ENCODE results near the gene GPR153. TPM values are rescaled to one million over a fixed set of nuclear protein-coding genes. Genes with fewer than 3 reads are reported as not detected.
"Not testable (repeated sequence)": the region's sequence is repeated elsewhere in the genome, so short reads cannot be mapped to it uniquely, and the experiment has no call there.

The GPR153 gene
- total RNA-seq, 1 donor from 2014 or later, result 6.5 TPM

DNA sequence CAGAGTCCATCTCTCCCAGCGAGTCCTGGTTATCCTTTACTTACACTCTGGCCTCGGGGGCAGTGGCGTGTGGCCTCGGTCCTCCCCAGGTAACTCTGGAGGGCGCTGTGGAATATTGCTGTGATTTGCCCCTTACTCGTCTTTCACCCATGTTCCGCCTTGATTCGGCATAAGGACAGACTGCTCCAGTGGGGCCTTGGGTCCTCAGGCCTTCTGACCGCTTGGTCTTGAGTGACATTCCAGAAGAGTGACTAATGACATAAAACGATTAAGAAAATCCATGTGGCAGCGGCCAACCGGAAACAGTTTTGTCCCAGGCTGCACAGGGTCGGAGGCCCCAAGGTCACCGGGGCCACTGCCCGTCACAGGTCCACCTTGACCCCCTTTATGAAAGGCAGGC lies 36.2 kb downstream of the GPR153 start:
- no peak for DNase-seq (ENCODE audit: low spot score, unreplicated experiment)
- no peaks in the 10 kb centered on the region for H3K4me1 Mint-ChIP-seq (ENCODE audit: low read depth)
- TF ChIP-seq, protein P1, sequence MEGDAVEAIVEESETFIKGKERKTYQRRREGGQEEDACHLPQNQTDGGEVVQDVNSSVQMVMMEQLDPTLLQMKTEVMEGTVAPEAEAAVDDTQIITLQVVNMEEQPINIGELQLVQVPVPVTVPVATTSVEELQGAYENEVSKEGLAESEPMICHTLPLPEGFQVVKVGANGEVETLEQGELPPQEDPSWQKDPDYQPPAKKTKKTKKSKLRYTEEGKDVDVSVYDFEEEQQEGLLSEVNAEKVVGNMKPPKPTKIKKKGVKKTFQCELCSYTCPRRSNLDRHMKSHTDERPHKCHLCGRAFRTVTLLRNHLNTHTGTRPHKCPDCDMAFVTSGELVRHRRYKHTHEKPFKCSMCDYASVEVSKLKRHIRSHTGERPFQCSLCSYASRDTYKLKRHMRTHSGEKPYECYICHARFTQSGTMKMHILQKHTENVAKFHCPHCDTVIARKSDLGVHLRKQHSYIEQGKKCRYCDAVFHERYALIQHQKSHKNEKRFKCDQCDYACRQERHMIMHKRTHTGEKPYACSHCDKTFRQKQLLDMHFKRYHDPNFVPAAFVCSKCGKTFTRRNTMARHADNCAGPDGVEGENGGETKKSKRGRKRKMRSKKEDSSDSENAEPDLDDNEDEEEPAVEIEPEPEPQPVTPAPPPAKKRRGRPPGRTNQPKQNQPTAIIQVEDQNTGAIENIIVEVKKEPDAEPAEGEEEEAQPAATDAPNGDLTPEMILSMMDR (IDR thresholded peaks at IDR 0.05; ENCODE audit: unreplicated experiment), result no peak
- H3K9me3 Mint-ChIP-seq (ENCODE audit: low read depth), result no peaks in the 10 kb centered on the region
- peaks cover 25% of the 10 kb centered on the region for H3K36me3 Mint-ChIP-seq (ENCODE audit: insufficient read depth)
- no peaks in the 10 kb centered on the region for H3K27me3 Mint-ChIP-seq
- no peak overlapping the region for H3K27ac Mint-ChIP-seq
- no peak overlapping the region for H3K4me3 Mint-ChIP-seq (ENCODE audit: low read depth)

DNA sequence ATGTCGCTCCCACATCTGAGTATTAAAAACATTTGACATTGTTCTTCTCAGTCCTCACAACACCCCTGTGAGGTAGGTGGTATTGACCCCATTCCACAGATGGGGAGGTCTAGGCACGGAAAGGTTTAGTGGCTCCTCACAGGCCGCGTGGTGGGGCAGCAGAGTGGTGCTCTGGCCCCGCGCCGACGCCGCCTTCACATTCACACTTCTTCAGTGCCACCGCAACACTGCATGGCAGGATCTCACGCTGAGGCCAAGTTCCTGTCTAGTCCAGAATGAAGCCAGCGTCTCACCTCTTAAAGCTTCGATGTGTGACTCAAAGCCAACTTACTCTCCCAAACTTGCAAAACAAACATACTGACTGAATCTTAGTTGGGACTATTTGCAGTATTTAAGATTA lies 37.3 kb downstream of the GPR153 start:
- no peaks in the 10 kb centered on the region for H3K9me3 Mint-ChIP-seq (ENCODE audit: low read depth)
- H3K4me1 Mint-ChIP-seq (ENCODE audit: low read depth), result peaks cover under 1% of the 10 kb centered on the region
- H3K27ac Mint-ChIP-seq, result no peak overlapping the region
- DNase-seq (ENCODE audit: low spot score, unreplicated experiment), result no peak
- H3K36me3 Mint-ChIP-seq (ENCODE audit: insufficient read depth), result peaks cover 25% of the 10 kb centered on the region
- no peak overlapping the region for H3K4me3 Mint-ChIP-seq (ENCODE audit: low read depth)
- TF ChIP-seq, protein P1 (IDR thresholded peaks at IDR 0.05; ENCODE audit: unreplicated experiment), result no peak
- no peaks in the 10 kb centered on the region for H3K27me3 Mint-ChIP-seq

DNA sequence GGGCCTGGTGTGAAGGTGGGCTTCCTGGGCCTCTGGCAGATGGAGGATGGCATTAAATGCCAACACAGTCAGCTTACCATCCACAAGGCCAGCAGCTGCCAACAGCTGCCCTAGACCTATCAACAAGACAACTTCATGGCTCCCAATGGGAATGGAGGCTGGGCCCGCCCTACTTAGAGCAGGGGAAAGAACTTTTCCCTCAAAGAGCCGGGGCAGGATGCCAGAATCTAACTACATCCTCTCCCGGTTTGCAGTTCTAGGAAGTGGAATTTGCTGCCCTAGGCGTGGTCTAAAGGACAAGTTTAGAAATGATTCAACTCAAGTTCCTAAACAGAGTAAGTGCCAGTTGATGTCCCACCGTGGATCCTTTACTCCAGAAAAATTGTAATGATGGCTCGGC lies 38.3 kb downstream of the GPR153 start:
- no peak overlapping the region for H3K4me3 Mint-ChIP-seq (ENCODE audit: low read depth)
- peaks cover 25% of the 10 kb centered on the region for H3K36me3 Mint-ChIP-seq (ENCODE audit: insufficient read depth)
- TF ChIP-seq, protein P1 (IDR thresholded peaks at IDR 0.05; ENCODE audit: unreplicated experiment), result no peak
- H3K27me3 Mint-ChIP-seq, result no peaks in the 10 kb centered on the region
- no peaks in the 10 kb centered on the region for H3K9me3 Mint-ChIP-seq (ENCODE audit: low read depth)
- H3K4me1 Mint-ChIP-seq (ENCODE audit: low read depth), result peaks cover 6% of the 10 kb centered on the region
- H3K27ac Mint-ChIP-seq, result no peak overlapping the region
- DNase-seq (ENCODE audit: low spot score, unreplicated experiment), result no peak

DNA sequence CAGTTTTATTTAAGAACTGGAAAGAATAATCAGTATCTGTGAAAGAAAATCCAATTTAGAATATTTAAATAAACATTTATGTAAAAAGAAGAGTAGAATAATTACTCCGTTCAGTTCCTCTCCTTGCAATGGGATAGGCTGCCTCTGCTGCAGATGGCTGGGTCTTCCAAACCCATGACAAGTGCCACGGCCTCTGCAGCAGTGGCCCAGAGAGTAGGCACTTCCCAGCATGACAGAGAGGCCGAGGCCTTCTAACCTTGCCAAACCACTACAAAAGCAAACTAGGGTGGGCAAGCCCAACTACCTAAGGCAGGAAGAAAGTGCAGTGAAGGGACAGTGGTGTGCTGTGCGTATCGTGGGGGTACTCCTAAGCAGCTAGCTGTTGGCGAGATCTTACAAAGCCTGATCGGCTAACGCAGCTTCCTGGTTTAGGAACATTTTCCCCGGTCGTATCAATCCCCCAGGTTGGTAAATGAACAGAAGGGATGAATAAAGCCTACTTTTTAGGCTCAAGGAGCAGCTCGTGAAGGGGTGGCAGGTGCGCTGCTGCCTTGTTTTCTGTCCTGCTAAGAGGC lies 39.6 kb downstream of the GPR153 start:
- Mint-ChIP-seq H3K9me3 (ENCODE audit: low read depth) (no peaks in the 10 kb centered on the region), H3K36me3 (ENCODE audit: insufficient read depth) (peaks cover 23% of the 10 kb centered on the region), H3K4me3 (ENCODE audit: low read depth) (no peak overlapping the region), H3K4me1 (ENCODE audit: low read depth) (peaks cover 6% of the 10 kb centered on the region), H3K27me3 (no peaks in the 10 kb centered on the region), H3K27ac (peak overlapping the region; percentile 69)
- TF ChIP-seq, protein P1 (IDR thresholded peaks at IDR 0.05; ENCODE audit: unreplicated experiment), result no peak
- no peak for DNase-seq (ENCODE audit: low spot score, unreplicated experiment)

DNA sequence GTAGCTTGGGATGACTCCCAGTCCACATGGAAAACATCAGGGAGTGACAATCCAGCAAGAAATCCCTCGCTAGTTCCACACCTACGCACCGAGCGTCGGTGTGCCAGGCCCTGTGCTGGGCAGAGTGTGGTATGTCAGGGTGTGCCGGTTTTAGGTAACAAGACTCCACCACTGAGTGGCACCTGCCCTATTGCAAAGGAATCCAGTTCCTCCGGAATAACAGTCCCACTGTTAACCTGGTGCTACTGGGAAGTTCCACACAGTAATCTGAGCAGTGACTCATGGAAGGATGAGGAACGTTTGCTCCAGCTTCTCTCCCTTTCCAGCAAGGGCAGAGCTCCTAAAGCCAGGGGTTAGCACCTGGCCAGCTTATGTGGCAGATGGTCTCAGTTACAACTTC lies 40.7 kb downstream of the GPR153 start:
- Mint-ChIP-seq H3K27me3 (no peaks in the 10 kb centered on the region), H3K27ac (no peak overlapping the region), H3K9me3 (ENCODE audit: low read depth) (no peaks in the 10 kb centered on the region), H3K4me3 (ENCODE audit: low read depth) (no peak overlapping the region), H3K4me1 (ENCODE audit: low read depth) (peaks cover 6% of the 10 kb centered on the region), H3K36me3 (ENCODE audit: insufficient read depth) (peaks cover 23% of the 10 kb centered on the region)
- TF ChIP-seq, protein P1 (IDR thresholded peaks at IDR 0.05; ENCODE audit: unreplicated experiment), result no peak
- no peak for DNase-seq (ENCODE audit: low spot score, unreplicated experiment)

DNA sequence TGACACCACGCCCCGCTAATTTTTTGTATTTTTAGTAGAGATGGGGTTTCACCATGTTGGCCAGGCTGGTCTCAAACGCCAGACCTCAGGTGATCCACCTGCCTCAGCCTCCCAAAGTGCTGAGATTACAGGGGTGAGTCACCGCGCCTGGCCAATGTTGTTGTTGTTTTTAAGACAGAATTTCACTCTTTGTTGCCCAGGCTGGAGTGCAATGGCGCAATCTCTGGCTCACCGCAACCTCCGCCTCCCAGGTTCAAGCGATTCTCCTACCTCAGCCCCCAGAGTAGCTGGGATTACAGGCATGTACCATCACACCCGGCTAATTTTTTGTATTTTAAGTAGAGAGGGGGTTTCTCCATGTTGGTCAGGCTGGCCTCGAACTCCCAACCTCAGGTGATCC lies 41.3 kb downstream of the GPR153 start:
- H3K4me3 Mint-ChIP-seq (ENCODE audit: low read depth); H3K27me3 Mint-ChIP-seq; H3K9me3 Mint-ChIP-seq (ENCODE audit: low read depth); H3K27ac Mint-ChIP-seq; DNase-seq (ENCODE audit: low spot score, unreplicated experiment); H3K4me1 Mint-ChIP-seq (ENCODE audit: low read depth): not testable (repeated sequence)
- peaks cover 22% of the 10 kb centered on the region for H3K36me3 Mint-ChIP-seq (ENCODE audit: insufficient read depth)

Measured in progenitor cell of endocrine pancreas (in vitro differentiated cells).